Muscle of arm (tissue), 12 donors: ENCODE measurements around the gene PDPK1. TPM values are rescaled to one million over a fixed set of nuclear protein-coding genes. Genes with fewer than 3 reads are reported as not detected.
"Not testable (repeated sequence)": the region's sequence is repeated elsewhere in the genome, so short reads cannot be mapped to it uniquely, and the experiment has no call there.

ENCODE experiments used
- DNase-seq: peaks from one replicate; pipeline ENCODE4 v3.0.0-alpha.2; 2013
- polyA plus RNA-seq, 12 donors: library from polyadenylated mRNA; unstranded; fragments of 120-200 nt; gene quantifications; one replicate each; pipeline ENCODE4 v1.2.1, GENCODE V29; 2013; ENCODE audit not compliant: insufficient read length in 12 of 12

PDPK1 gene
- polyA plus RNA-seq, 12 donors = 26.4 to 50.8 (median 32.8) TPM; not detected in 1

- no peak for DNase-seq
Observed at GRCh38 chr16:2609827-2610470, 72.1 kb downstream of the PDPK1 start.

GRCh38 chr16:2610781-2611498, 73.1 kb downstream of the PDPK1 start:
- DNase-seq = no peak

GRCh38 chr16:2611499-2611862, 73.7 kb downstream of the PDPK1 start:
- no peak for DNase-seq

- DNase-seq = not testable (repeated sequence)
Observed at GRCh38 chr16:2611877-2612276, 74.1 kb downstream of the PDPK1 start.

GRCh38 chr16:2613251-2613650, 75.4 kb downstream of the PDPK1 start:
- not testable (repeated sequence) for DNase-seq

GRCh38 chr16:2614761-2615191, 77.0 kb downstream of the PDPK1 start:
- no peak for DNase-seq

- not testable (repeated sequence) for DNase-seq
Observed at GRCh38 chr16:2618964-2619363, 81.1 kb downstream of the PDPK1 start.

GRCh38 chr16:2619628-2620027, 81.8 kb downstream of the PDPK1 start:
- DNase-seq = not testable (repeated sequence)

GRCh38 chr16:2620870-2621269, 83.0 kb downstream of the PDPK1 start:
- DNase-seq = not testable (repeated sequence)

- DNase-seq = not testable (repeated sequence)
Observed at GRCh38 chr16:2621395-2621794, 83.6 kb downstream of the PDPK1 start.

- DNase-seq = not testable (repeated sequence)
Observed at GRCh38 chr16:2627075-2627474, 89.3 kb downstream of the PDPK1 start.

GRCh38 chr16:2631203-2631602, 93.4 kb downstream of the PDPK1 start:
- DNase-seq = not testable (repeated sequence)

- not testable (repeated sequence) for DNase-seq
Observed at GRCh38 chr16:2632291-2632690, 94.5 kb downstream of the PDPK1 start.

- not testable (repeated sequence) for DNase-seq
Observed at GRCh38 chr16:2639071-2639721, 101.4 kb downstream of the PDPK1 start.

- DNase-seq = not testable (repeated sequence)
Observed at GRCh38 chr16:2639722-2640072, 101.9 kb downstream of the PDPK1 start.

- not testable (repeated sequence) for DNase-seq
Observed at GRCh38 chr16:2642561-2642960, 104.7 kb downstream of the PDPK1 start.

GRCh38 chr16:2644754-2645453, 107.1 kb downstream of the PDPK1 start:
- not testable (repeated sequence) for DNase-seq

- not testable (repeated sequence) for DNase-seq
Observed at GRCh38 chr16:2651268-2651871, 113.5 kb downstream of the PDPK1 start.
